SK-N-SH (cell line): ENCODE data around the gene GLA. TPM values are rescaled to one million over a fixed set of nuclear protein-coding genes. Genes with fewer than 3 reads are reported as not detected.

ENCODE experiments used
- CTCF ChIA-PET: fragments of 300-600, 350-600 bp; formaldehyde crosslinking; extraction: SDS; loops from one replicate; lab custom pipeline; 2021; lab: Yijun Ruan, JAX
- POLR2A ChIA-PET: fragments of 350-600 bp; sonication (Branson Sonifier 250); formaldehyde crosslinking; extraction: SDS; loops from one replicate; lab custom pipeline; 2020; ENCODE audit warnings: antibody characterized with exemption, inconsistent platforms; lab: Yijun Ruan, JAX
- DNase-seq: peaks from one replicate; pipeline ENCODE4 v3.0.0; 2012
- H2AFZ ChIP-seq: fragments of 200-600 bp; sonication (generic); 2 replicates; pipeline ENCODE4 v1.8.1; 2016; ENCODE audit warnings: antibody characterized with exemption, mild to moderate bottlenecking, low read depth
- H3F3A ChIP-seq: fragments of 200-600 bp; sonication (generic); replicated peaks from 2 replicates; pipeline ENCODE3; 2016; ENCODE audit warnings: antibody characterized with exemption, mild to moderate bottlenecking; ENCODE audit not compliant: insufficient read depth
- H3K27ac ChIP-seq, 2 experiments: fragments of 200-500 bp in 1 of 2; fragments of 200-600 bp in 1 of 2; sonication (Bioruptor generic) in 1 of 2; sonication (generic), shearing (Covaris generic) in 1 of 2; 2 replicates each; pipeline versions ENCODE4 v1.5.1 to v1.6.1; 2014 to 2016; ENCODE audit warnings: low read depth in 2 of 2, inconsistent platforms in 1 of 2, low read length in 1 of 2, mild to moderate bottlenecking in 1 of 2, mixed read lengths in 1 of 2
- H3K27me3 ChIP-seq: fragments of 200-600 bp; sonication (generic), shearing (Covaris generic); 2 replicates; pipeline ENCODE4 v1.6.1; 2016; ENCODE audit warnings: mixed run types; ENCODE audit not compliant: insufficient read depth
- H3K36me3 ChIP-seq, 2 experiments: fragments of 200-500 bp in 1 of 2; fragments of 200-600 bp in 1 of 2; sonication (Bioruptor generic) in 1 of 2; sonication (generic) in 1 of 2; replicated peaks in 1 of 2; 2 replicates each; pipeline versions ENCODE3 to v1.5.1; 2014 to 2016; ENCODE audit warnings: low read length in 1 of 2, mild to moderate bottlenecking in 1 of 2; ENCODE audit not compliant: insufficient read depth in 2 of 2, control insufficient read depth in 1 of 2
- H3K4me1 ChIP-seq, 2 experiments: fragments of 200-500 bp in 1 of 2; fragments of 200-600 bp in 1 of 2; sonication (Bioruptor generic) in 1 of 2; sonication (generic), shearing (Covaris generic) in 1 of 2; 2 replicates each; pipeline versions ENCODE4 v1.5.1 to v1.6.1; 2014 to 2016; ENCODE audit warnings: low read depth in 1 of 2, low read length in 1 of 2, mixed run types in 1 of 2; ENCODE audit not compliant: insufficient read depth in 2 of 2, control insufficient read depth in 1 of 2
- H3K4me2 ChIP-seq: fragments of 200-600 bp; sonication (generic), shearing (Covaris generic); 2 replicates; pipeline ENCODE4 v1.6.1; 2017; ENCODE audit warnings: mixed run types
- H3K4me3 ChIP-seq, 2 experiments: fragments of 200-500 bp in 1 of 2; fragments of 200-600 bp in 1 of 2; sonication (Bioruptor generic) in 1 of 2; sonication (generic), shearing (Covaris generic) in 1 of 2; 2 replicates each; pipeline versions ENCODE4 v1.5.1 to v1.8.1; 2014 to 2016; ENCODE audit warnings: low read depth in 2 of 2, inconsistent platforms in 1 of 2, low read length in 1 of 2, mild to moderate bottlenecking in 1 of 2, mixed read lengths in 1 of 2, moderate library complexity in 1 of 2
- H3K79me2 ChIP-seq: fragments of 200-600 bp; sonication (generic); 2 replicates; pipeline ENCODE4 v1.8.1; 2017; ENCODE audit warnings: mild to moderate bottlenecking; ENCODE audit not compliant: insufficient read depth
- H3K9ac ChIP-seq: fragments of 200-600 bp; sonication (generic); 2 replicates; pipeline ENCODE4 v1.6.1; 2017; ENCODE audit warnings: mixed run types
- H3K9me2 ChIP-seq: fragments of 200-600 bp; sonication (generic); 2 replicates; pipeline ENCODE4 v1.6.1; 2017; ENCODE audit warnings: mixed run types
- H3K9me3 ChIP-seq: fragments of 200-600 bp; sonication (generic); 2 replicates; pipeline ENCODE4 v1.6.1; 2017; ENCODE audit warnings: mixed run types, mild to moderate bottlenecking, moderate library complexity
- H4K20me1 ChIP-seq: fragments of 200-600 bp; sonication (generic); 2 replicates; pipeline ENCODE4 v1.6.1; 2017; ENCODE audit warnings: mild to moderate bottlenecking, mixed run types; ENCODE audit not compliant: insufficient read depth
- CHD2 ChIP-seq: fragments of 150-350 bp; IDR thresholded peaks from 2 replicates; pipeline ENCODE4 v1.6.1; 2018; ENCODE audit warnings: low read length; ENCODE audit not compliant: partially characterized antibody
- ELF1 ChIP-seq: IDR thresholded peaks from 2 replicates; pipeline ENCODE4 v1.4.0; 2012
- MXI1 ChIP-seq: IDR thresholded peaks from 2 replicates; pipeline ENCODE4 v1.6.1; 2012; ENCODE audit warnings: mild to moderate bottlenecking, low read depth, low read length, improper control_type of control experiment
- NRF1 ChIP-seq: IDR thresholded peaks from 2 replicates; pipeline ENCODE4 v1.6.1; 2012; ENCODE audit warnings: low read depth, mild to moderate bottlenecking, low read length
- RCOR1 ChIP-seq: fragments of 150-350 bp; IDR thresholded peaks from 2 replicates; pipeline ENCODE4 v1.6.1; 2017; ENCODE audit warnings: antibody characterized with exemption, low read length
- RXRA ChIP-seq: IDR thresholded peaks from 2 replicates; pipeline ENCODE4 v1.4.0; 2012; ENCODE audit warnings: low read depth, mild to moderate bottlenecking, borderline replicate concordance
- SIN3A ChIP-seq: IDR thresholded peaks from 2 replicates; pipeline ENCODE4 v1.6.1; 2012; ENCODE audit warnings: low read depth, mild to moderate bottlenecking, low read length, moderate library complexity, borderline replicate concordance
- TAF1 ChIP-seq: IDR thresholded peaks from 2 replicates; pipeline ENCODE4 v1.6.1; 2012; ENCODE audit warnings: low read depth, mild to moderate bottlenecking, low read length, moderate library complexity, borderline replicate concordance
- TCF12 ChIP-seq: IDR thresholded peaks from 2 replicates; pipeline ENCODE4 v1.4.0; 2012
- TEAD4 ChIP-seq: IDR thresholded peaks from 2 replicates; pipeline ENCODE4 v1.4.0; 2012; ENCODE audit warnings: mild to moderate bottlenecking, borderline replicate concordance; ENCODE audit not compliant: insufficient read depth
- WGBS: methylation state at CpG from one replicate; pipeline ENCODE4 v1.1.6; 2017; ENCODE audit warnings: low lambda C conversion rate; 5-methylcytosine and 5-hydroxymethylcytosine counted together
- polyA plus RNA-seq, 3 experiments: library from polyadenylated mRNA; depleted of rRNA; stranded (reverse); fragments of >200 nt; gene quantifications; 2 replicates each; pipeline ENCODE4 v1.2.3, GENCODE V29; 2012
- TF ChIP-seq, protein P1 (sequence below): fragments of 200-600 bp; sonication (generic); IDR thresholded peaks from 2 replicates; pipeline ENCODE4 v1.6.1; 2017; ENCODE audit warnings: antibody characterized with exemption, mild to moderate bottlenecking, moderate library complexity
- TF ChIP-seq, protein P2 (sequence below): fragments of 150-350 bp; IDR thresholded peaks from 2 replicates; pipeline ENCODE4 v1.6.1; 2016; ENCODE audit warnings: mild to moderate bottlenecking, low read depth, low read length
- TF ChIP-seq, protein P3 (sequence below): IDR thresholded peaks from 2 replicates; pipeline ENCODE4 v1.4.0; 2012; ENCODE audit warnings: low read depth
- TF ChIP-seq, protein P4 (sequence below): IDR thresholded peaks from 2 replicates; pipeline ENCODE4 v1.4.0; 2012; ENCODE audit warnings: low read depth, borderline replicate concordance

Gene GLA
- polyA plus RNA-seq, 1 of the 3 experiments (the other 2 are of a cell fraction) = 20.4 TPM

DNA sequence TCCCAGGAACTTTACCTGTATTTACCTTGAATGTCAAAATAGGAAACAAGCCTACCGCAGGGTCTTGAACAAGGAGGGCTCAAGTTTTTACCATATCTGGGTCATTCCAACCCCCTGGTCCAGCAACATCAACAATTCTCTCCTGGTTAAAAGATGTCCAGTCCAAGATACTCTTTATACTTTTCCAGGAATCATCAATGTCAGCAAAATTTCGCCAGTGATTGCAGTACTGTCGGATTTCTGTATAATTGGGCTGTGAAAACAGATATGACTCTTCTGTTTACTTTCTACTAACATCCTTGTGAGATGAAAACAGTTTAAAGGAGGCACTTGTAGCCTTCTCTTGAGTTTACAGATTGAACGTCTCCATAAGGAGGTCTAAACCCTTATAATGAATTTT lies 9.0 kb downstream of the GLA start:
- Histone ChIP-seq H3K36me3 (peaks cover 19 to 25% of the 10 kb centered on the region in 2 experiments), H3F3A (peaks cover 25% of the 10 kb centered on the region), H3K9me2 (no peaks in the 10 kb centered on the region), H3K27me3 (no peaks in the 10 kb centered on the region), H3K9me3 (no peaks in the 10 kb centered on the region), H3K79me2 (0 out of 2 replicates have a peak, but pooled peaks cover 4% of the 10 kb centered on the region), H3K9ac (no peak overlapping the region), H4K20me1 (peaks cover 5% of the 10 kb centered on the region), H3K27ac (no peak overlapping the region), H3K4me2 (no peak overlapping the region), H3K4me3 (no peak overlapping the region), H2AFZ (no peak overlapping the region), H3K4me1 (no peaks in the 10 kb centered on the region)
- CTCF ChIA-PET = interaction anchor here (1.1 to 4.1 kb wide), 3 partner anchors 8 to 728 kb away, joined by 3 to 17 read pairs (median 6); partner anchors contain the start of gene RPL36A
- 94% methylated on average over 4 of the region's 4 CpGs for WGBS
- POLR2A ChIA-PET = interaction anchor here (1.4 kb wide), 1 partner anchor 9 kb away, joined by 4 read pairs; the partner anchor contains the start of gene GLA
- DNase-seq = no peak
- TF ChIP-seq TAF1 (no peak), SIN3A (no peak), ELF1 (no peak), CHD2 (no peak), RCOR1 (no peak), MXI1 (no peak), TEAD4 (no peak), RXRA (no peak), TCF12 (no peak), NRF1 (no peak)
- TF ChIP-seq, protein P1, sequence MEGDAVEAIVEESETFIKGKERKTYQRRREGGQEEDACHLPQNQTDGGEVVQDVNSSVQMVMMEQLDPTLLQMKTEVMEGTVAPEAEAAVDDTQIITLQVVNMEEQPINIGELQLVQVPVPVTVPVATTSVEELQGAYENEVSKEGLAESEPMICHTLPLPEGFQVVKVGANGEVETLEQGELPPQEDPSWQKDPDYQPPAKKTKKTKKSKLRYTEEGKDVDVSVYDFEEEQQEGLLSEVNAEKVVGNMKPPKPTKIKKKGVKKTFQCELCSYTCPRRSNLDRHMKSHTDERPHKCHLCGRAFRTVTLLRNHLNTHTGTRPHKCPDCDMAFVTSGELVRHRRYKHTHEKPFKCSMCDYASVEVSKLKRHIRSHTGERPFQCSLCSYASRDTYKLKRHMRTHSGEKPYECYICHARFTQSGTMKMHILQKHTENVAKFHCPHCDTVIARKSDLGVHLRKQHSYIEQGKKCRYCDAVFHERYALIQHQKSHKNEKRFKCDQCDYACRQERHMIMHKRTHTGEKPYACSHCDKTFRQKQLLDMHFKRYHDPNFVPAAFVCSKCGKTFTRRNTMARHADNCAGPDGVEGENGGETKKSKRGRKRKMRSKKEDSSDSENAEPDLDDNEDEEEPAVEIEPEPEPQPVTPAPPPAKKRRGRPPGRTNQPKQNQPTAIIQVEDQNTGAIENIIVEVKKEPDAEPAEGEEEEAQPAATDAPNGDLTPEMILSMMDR = no peak
- TF ChIP-seq, protein P2, sequence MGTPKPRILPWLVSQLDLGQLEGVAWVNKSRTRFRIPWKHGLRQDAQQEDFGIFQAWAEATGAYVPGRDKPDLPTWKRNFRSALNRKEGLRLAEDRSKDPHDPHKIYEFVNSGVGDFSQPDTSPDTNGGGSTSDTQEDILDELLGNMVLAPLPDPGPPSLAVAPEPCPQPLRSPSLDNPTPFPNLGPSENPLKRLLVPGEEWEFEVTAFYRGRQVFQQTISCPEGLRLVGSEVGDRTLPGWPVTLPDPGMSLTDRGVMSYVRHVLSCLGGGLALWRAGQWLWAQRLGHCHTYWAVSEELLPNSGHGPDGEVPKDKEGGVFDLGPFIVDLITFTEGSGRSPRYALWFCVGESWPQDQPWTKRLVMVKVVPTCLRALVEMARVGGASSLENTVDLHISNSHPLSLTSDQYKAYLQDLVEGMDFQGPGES = no peak
- TF ChIP-seq, protein P3, sequence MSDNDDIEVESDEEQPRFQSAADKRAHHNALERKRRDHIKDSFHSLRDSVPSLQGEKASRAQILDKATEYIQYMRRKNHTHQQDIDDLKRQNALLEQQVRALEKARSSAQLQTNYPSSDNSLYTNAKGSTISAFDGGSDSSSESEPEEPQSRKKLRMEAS = no peak
- TF ChIP-seq, protein P4, sequence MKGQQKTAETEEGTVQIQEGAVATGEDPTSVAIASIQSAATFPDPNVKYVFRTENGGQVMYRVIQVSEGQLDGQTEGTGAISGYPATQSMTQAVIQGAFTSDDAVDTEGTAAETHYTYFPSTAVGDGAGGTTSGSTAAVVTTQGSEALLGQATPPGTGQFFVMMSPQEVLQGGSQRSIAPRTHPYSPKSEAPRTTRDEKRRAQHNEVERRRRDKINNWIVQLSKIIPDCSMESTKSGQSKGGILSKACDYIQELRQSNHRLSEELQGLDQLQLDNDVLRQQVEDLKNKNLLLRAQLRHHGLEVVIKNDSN = no peak
